HFFc6 (cell line): Measurements from ENCODE around the gene IGF2BP3. TPM values are rescaled to one million over a fixed set of nuclear protein-coding genes. Genes with fewer than 3 reads are reported as not detected.

Experiments
- DNase-seq: peaks from one replicate; pipeline ENCODE4 v3.0.0-alpha.2; 2018
- H3K27ac Mint-ChIP-seq: 2 replicates; pipeline ENCODE4 v1.8.0; 2020; ENCODE audit warnings: mild to moderate bottlenecking, mixed read lengths
- H3K27me3 Mint-ChIP-seq: 2 replicates; pipeline ENCODE4 v1.8.0; 2021; ENCODE audit warnings: mild to moderate bottlenecking, moderate library complexity, mixed read lengths; ENCODE audit not compliant: insufficient read depth
- H3K36me3 Mint-ChIP-seq: 2 replicates; pipeline ENCODE4 v1.8.0; 2021; ENCODE audit warnings: low read depth, mixed read lengths
- H3K4me1 Mint-ChIP-seq: 2 replicates; pipeline ENCODE4 v1.8.0; 2020; ENCODE audit warnings: low read depth, mixed read lengths
- H3K4me3 Mint-ChIP-seq: 2 replicates; pipeline ENCODE4 v1.8.0; 2020; ENCODE audit warnings: mild to moderate bottlenecking, moderate library complexity, mixed read lengths
- H3K9me3 Mint-ChIP-seq: 2 replicates; pipeline ENCODE4 v1.8.0; 2020; ENCODE audit warnings: mild to moderate bottlenecking, mixed read lengths
- CTCF ChIP-seq: fragments of 200-600 bp; sonication (generic); IDR thresholded peaks from 2 replicates; pipeline ENCODE4 v1.5.0; 2021; ENCODE audit warnings: antibody characterized with exemption, mild to moderate bottlenecking
- total RNA-seq, 6 experiments: library from RNA; stranded (reverse); fragmentation: NEBNext Ultra II Directional; extraction: Animal tissue kit (Norgen Biotek cat#: 25700); gene quantifications; 2 replicates in 1 of 6; 3 replicates in 5 of 6; pipeline ENCODE4 v1.2.3, GENCODE V29; 2021

IGF2BP3 gene
- total RNA-seq, 6 experiments from 2014 or later: 23.8 to 33.1 (median 31.0) TPM

GRCh38 chr7:23268167-23268566, 202.1 kb downstream of the IGF2BP3 start:
- H3K27me3 Mint-ChIP-seq: no peaks in the 10 kb centered on the region; the same call in 1 of the 2 replicates
- no peak overlapping the region for H3K4me3 Mint-ChIP-seq

GRCh38 chr7:23267357-23267756, 202.9 kb downstream of the IGF2BP3 start:
- Mint-ChIP-seq H3K9me3 (no peaks in the 10 kb centered on the region), H3K27me3 (no peaks in the 10 kb centered on the region; the same call in 1 of the 2 replicates), H3K4me1 (no peaks in the 10 kb centered on the region), H3K4me3 (no peak overlapping the region), H3K36me3 (0 out of 2 replicates have a peak, but pooled peaks cover 5% of the 10 kb centered on the region), H3K27ac (no peak overlapping the region)
- TF ChIP-seq CTCF: no peak
- DNase-seq: no peak

More at GRCh38 chr7:23268167-23268566, 202.1 kb downstream of the IGF2BP3 start:
- Mint-ChIP-seq H3K36me3 (0 out of 2 replicates have a peak, but pooled peaks cover 5% of the 10 kb centered on the region), H3K27ac (no peak overlapping the region), H3K4me1 (peaks cover 5% of the 10 kb centered on the region), H3K9me3 (no peaks in the 10 kb centered on the region)
- DNase-seq: no peak
- TF ChIP-seq CTCF: no peak

DNA sequence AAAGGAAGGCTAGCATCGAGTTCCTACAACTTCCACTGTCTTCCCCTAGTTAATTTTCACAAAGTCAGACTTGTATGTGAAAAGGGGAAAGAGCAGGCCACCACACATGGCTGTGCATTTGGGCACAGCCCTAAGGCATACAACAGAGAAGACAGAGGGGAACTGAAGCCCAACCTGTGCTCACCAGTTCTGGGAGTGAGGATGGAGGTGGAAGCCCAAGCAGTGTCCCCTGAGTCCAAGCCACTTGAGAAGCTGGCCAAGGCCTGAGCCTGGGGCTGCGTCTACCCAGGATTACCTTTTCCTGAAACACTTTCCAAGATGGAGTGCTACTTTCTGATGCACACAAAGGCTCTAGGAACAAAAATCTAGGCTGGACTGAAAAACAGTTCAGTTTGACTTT, 203.4 kb downstream of the IGF2BP3 start:
- DNase-seq: no peak
- Mint-ChIP-seq H3K36me3 (0 out of 2 replicates have a peak, but pooled peaks cover 5% of the 10 kb centered on the region), H3K9me3 (no peaks in the 10 kb centered on the region), H3K27me3 (no peaks in the 10 kb centered on the region; the same call in 1 of the 2 replicates), H3K4me3 (no peak overlapping the region), H3K4me1 (no peaks in the 10 kb centered on the region), H3K27ac (no peak overlapping the region)
- TF ChIP-seq CTCF: no peak

- Mint-ChIP-seq H3K4me3 (no peak overlapping the region), H3K36me3 (0 out of 2 replicates have a peak, but pooled peaks cover 5% of the 10 kb centered on the region), H3K27me3 (no peaks in the 10 kb centered on the region; the same call in 1 of the 2 replicates), H3K27ac (no peak overlapping the region), H3K4me1 (no peaks in the 10 kb centered on the region), H3K9me3 (no peaks in the 10 kb centered on the region)
- DNase-seq: no peak
- no peak for TF ChIP-seq CTCF
These were observed 205.3 kb downstream of the IGF2BP3 start for GRCh38 chr7:23264916-23265458.

GRCh38 chr7:23261843-23262452, 208.3 kb downstream of the IGF2BP3 start:
- peak; percentile 42 for DNase-seq
- Mint-ChIP-seq H3K9me3 (no peaks in the 10 kb centered on the region), H3K4me1 (no peaks in the 10 kb centered on the region), H3K27ac (no peak overlapping the region), H3K4me3 (no peak overlapping the region), H3K27me3 (peaks cover 1% of the 10 kb centered on the region), H3K36me3 (0 out of 2 replicates have a peak, but pooled peaks cover under 1% of the 10 kb centered on the region)
- TF ChIP-seq CTCF: peak; percentile 92
